HG02884 (cell line): ENCODE data around the gene AAR2.

Source experiments
- ATAC-seq: cut with Tn5 transposase; IDR thresholded peaks from one replicate; pipeline ENCODE4 v1.9.1; 2021; ENCODE audit warnings: mild to moderate bottlenecking, moderate library complexity; ENCODE audit not compliant: unreplicated experiment

Gene AAR2

GRCh38 chr20:36217226-36217625, 19.1 kb upstream of the AAR2 start:
- no peak for ATAC-seq

DNA sequence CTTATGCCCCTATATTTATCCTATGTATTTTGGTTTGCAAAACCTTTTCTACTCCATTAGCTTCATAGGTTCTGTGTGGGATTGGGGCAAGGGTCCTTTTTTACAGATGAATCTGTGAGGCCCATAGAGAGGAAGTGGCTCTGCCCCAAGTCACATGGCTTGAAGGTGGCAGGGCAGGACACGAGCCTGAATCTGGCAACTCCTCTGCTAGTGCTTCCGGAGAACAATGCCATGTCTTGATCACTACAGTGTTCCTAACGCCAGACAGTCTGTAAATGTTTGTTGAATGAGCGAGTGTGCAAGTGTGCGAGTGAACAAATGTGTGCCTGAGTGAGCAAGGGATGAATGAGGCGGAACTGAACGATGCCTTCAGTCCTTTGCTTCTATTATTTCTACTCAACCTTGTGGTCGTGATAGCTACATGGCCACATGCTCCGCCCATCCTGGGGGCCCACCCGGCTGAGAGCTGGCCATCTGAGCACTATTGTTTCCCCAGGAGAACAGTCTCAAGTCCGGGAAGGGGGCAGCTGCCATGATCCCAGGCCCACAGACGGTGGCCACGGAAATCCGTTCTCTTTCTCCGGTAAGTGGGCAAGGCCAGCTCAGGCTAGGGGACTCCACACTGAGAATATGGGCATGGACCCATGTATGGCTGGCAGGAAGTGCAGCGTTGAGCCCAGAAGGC, 17.8 kb upstream of the AAR2 start:
- no peak for ATAC-seq

DNA sequence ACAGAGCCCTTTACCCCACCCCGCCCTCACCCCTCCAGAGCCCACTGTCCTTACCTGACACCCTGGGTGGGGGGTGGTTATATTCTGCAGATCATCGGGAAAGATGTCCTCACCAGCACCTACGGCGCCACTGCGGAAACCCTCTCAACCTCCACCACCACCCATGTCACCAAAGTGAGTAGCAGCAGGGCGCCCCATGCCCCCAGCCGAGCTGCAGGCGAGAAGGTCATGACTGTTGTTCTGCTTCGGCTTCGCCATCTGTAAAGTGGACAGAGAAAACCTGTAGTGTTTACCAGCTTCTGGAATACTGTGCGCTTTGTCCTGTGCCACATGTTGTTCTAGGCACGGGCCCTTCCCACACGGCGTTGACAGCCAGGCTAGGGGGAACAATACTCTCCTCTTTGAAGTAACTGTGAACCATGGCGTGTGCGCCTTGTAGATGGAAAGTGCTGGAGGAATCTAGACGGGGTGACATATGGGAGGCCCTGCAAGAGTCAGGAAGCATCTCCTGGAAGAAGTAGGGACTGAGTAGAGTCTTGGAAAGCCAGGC, 16.5 kb upstream of the AAR2 start:
- ATAC-seq = no peak

GRCh38 chr20:36225666-36226065, 10.6 kb upstream of the AAR2 start:
- no peak for ATAC-seq

- ATAC-seq = no peak
These were observed 7.5 kb upstream of the AAR2 start for GRCh38 chr20:36228770-36229169.

- ATAC-seq = no peak
These were observed 6.3 kb upstream of the AAR2 start for GRCh38 chr20:36230019-36230418.

DNA sequence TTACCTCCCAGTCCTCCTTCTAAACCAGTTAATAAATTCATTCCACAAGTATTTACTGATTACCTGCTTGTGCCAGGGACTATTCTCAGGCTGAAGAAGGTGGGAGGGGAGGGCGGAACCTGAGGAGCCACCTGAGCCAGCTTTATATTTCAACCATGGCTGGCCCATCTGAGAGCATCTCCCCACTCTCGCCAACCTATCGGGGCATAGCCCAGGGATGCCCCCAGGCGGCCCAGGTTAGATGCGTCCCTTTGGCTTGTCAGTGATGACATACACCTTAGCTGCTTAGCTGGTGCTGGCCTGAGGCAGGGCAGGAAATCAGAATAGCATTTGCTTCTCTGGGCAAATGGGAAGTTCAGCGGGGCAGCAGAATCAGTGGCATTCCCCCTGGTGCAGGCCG, 4.9 kb upstream of the AAR2 start:
- no peak for ATAC-seq

- no peak for ATAC-seq
These were observed 1.4 kb upstream of the AAR2 start for GRCh38 chr20:36234771-36235320.

GRCh38 chr20:36236786-36237121, 476 bp downstream of the AAR2 start:
- ATAC-seq = no peak

- ATAC-seq = no peak
These were observed 1.2 kb downstream of the AAR2 start for GRCh38 chr20:36237477-36237876.

DNA sequence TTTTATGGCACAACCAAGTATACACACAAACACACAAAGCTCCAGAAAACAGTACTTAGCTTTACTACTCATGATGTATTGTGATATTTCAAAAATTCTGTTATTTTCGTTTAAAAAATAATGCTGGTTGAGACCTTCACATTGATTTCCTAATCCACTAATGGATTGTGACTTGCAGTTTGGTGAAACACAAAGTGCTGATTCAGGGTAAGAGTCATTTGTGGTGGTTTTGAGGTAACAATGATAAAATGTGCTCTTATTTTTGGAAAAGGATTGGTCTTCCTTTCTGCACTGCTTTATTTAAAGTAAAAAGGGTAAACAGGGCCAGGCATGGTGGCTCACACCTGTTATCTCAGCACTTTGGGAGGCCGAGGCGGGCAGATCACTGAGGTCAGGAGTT, 1.9 kb downstream of the AAR2 start:
- ATAC-seq = no peak

- ATAC-seq = no peak
These were observed 2.5 kb downstream of the AAR2 start for GRCh38 chr20:36238760-36239159.

DNA sequence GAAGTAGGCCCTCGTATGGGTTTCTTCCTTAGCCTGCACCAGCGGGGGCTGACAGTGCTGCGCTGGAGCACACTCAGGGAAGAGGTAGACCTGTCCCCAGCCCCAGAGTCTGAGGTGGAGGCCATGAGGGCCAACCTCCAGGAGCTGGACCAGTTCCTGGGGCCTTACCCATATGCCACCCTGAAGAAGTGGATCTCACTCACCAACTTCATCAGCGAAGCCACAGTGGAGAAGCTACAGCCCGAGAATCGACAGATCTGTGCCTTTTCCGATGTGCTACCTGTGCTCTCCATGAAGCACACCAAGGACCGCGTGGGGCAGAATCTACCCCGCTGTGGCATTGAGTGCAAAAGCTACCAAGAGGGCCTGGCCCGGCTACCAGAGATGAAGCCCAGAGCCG, 3.8 kb downstream of the AAR2 start:
- no peak for ATAC-seq

DNA sequence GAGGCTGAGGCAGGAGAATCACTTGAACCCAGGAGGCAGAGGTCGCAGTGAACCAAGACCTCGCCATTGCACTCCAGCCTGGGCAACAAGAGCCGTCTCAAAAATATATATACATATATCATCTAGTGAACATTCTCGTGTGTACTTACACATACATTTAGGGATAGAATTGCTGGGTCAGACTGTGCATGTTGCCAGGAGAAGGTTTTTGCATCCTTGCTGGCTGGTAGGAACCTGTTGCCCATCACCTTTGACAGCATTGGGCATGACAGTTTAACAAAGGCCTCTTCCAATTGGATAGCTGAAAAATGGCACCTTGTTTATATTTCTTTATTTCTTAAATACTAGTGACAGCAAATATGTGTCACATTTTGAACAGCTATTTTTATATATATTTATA, 5.4 kb downstream of the AAR2 start:
- no peak for ATAC-seq

DNA sequence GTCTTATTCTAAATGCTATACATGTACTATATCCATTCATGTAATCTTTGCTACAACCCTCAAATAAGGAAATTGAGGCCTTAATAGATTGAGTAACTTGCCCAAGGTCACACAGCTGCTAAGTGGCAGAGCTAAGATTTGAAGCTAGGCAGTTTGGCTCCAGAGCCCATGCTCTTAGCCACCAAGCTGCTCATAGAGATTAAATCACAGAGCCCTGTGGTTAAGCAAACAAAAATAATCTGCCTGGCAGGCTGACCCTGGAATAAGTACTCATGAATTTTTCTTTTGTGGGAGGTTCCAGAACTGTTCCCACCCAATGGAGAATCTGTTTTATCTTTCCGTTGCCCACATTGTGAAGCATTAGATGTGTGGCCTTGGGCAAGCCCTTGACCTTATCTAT, 7.4 kb downstream of the AAR2 start:
- ATAC-seq = no peak

DNA sequence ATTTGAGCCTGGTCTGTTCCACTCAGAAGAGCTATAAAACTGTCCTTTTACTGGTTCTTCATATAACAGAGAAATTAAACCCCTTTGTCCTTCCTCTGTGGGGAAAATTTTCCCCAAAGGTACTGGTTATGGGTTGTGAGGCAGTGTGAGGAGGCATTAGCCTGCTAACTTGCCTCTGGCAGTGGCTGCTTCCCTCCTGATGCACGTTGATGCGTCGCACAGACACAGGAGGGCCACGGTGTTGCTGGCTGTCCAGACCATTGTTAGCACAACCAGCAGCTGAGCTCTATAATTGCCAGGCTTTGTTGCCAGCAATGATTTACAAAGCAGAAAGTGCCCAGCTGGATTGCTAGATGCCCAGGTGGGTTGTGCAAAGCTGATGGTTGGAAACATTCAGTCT, 10.1 kb downstream of the AAR2 start:
- ATAC-seq = no peak

- ATAC-seq = no peak
These were observed 12.6 kb downstream of the AAR2 start for GRCh38 chr20:36248836-36249235.

- no peak for ATAC-seq
These were observed 13.2 kb downstream of the AAR2 start for GRCh38 chr20:36249450-36249849.

DNA sequence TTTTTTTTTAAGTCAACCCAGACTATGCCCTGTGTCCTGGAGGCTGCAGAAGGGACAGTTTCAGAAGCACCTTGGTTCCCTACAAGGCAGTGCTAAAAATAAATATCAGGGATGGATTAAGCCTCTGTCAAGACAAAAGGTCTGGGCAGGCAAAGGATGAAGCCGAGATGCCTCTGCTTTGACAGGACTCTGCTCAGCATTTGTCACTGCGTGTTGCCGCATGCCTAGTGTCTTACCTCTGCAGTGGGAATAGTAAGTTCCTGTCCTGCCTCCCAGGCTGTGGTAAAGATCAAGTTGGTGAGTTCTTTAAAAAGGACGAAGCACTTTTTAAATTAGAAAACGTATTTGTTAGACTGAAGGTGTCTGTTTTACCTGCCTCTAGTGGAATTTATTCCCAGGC, 15.1 kb downstream of the AAR2 start:
- no peak for ATAC-seq

GRCh38 chr20:36252511-36252910, 16.2 kb downstream of the AAR2 start:
- ATAC-seq = no peak

DNA sequence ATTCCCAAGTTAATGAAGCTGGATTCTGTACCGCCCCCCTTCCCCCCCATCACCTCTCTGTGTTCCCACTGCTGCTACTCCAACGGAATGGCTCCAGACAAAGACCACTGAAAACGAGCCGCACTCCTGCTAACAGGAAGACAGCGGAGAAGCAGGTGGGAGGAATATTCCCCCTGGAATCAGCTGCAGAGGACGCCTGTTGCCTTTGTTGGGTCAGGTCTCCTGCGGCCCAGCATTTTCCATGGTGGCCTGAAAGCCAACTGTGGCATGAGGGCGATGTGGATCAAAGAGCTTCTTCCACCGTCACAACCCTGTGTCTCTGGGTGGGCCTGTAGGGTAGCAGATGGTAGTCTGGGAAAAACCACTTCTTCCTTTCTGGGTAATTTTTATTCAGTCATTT, 16.8 kb downstream of the AAR2 start:
- ATAC-seq = no peak

DNA sequence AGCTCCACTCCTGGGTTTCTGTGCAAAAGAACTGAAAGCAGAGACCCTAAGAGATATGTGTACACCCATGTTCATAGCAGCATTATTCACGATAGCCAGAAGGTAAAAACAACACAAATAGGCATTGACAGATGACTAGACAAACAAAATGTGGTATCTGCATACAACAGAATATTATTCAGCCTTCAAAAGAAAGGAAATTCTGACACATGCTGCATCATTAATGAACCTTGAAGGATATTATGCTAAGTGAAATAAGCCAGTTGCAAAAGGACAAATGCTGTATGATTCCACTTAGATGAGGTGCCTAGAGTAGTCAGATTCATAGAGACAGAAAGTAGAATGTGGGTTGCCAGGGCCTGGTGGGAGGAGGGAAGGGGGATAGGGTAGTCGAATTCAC, 17.8 kb downstream of the AAR2 start:
- ATAC-seq = no peak

- no peak for ATAC-seq
These were observed 19.2 kb downstream of the AAR2 start for GRCh38 chr20:36255445-36255844.
